GM12878 (cell line): ENCODE results near the gene HS3ST5. TPM values are rescaled to one million over a fixed set of nuclear protein-coding genes. Genes with fewer than 3 reads are reported as not detected.

ENCODE experiments used
- ATAC-seq: fragments of 200-7000 bp; cut with Tn5 transposase; 3 replicates; pipeline ENCODE4 v1.9.1; 2020; ENCODE audit warnings: mild to moderate bottlenecking, moderate library complexity
- BruUV-seq: library from RNA; stranded (reverse); fragments of 400-500 nt; replicated peaks from 2 replicates; lab custom pipeline; 2021; lab: Mats Ljungman, UMichigan
- CTCF ChIA-PET: fragments of 300-600 bp; sonication (Branson Sonifier 250); formaldehyde crosslinking; extraction: SDS; loops from one replicate; lab custom pipeline; 2021; ENCODE audit warnings: inconsistent platforms; lab: Yijun Ruan, JAX
- POLR2A ChIA-PET: fragments of 350-600 bp; formaldehyde crosslinking; extraction: SDS; loops from one replicate; lab custom pipeline; 2021; ENCODE audit warnings: inconsistent platforms; lab: Charles Lee
- RAD21 ChIA-PET: fragments of 300-600 bp; sonication (Branson Sonifier 250); formaldehyde crosslinking; loops from one replicate; lab custom pipeline; 2023; ENCODE audit warnings: antibody characterized with exemption; ENCODE audit not compliant: unreplicated experiment; lab: Charles Lee
- SMC1A ChIA-PET: fragments of 300-600 bp; sonication (Branson Sonifier 250); formaldehyde crosslinking; loops from one replicate; lab custom pipeline; 2023; ENCODE audit not compliant: unreplicated experiment, uncharacterized antibody; lab: Charles Lee
- DNase-seq: peaks from one replicate; pipeline ENCODE4 v3.0.0-alpha.2; 2011; ENCODE audit warnings: low read depth, low spot score
- FAIRE-seq: peaks from 3 replicates; lab custom pipeline; 2011; peaks lifted over from hg19 to GRCh38; lab: Jason Lieb, UNC
- H2AFZ ChIP-seq: 2 replicates; pipeline ENCODE4 v1.6.0; 2011; ENCODE audit warnings: low read depth, low read length, control low read depth; ENCODE audit not compliant: control insufficient read depth
- H3K27ac ChIP-seq: 2 replicates; pipeline ENCODE4 v1.5.1; 2011; ENCODE audit warnings: control low read depth; ENCODE audit not compliant: control insufficient read depth, insufficient read depth
- H3K27me3 ChIP-seq, 2 experiments: replicated peaks in 1 of 2; 2 replicates each; pipeline versions ENCODE4 v1.6.0 to v1.6.1; 2011; ENCODE audit warnings: low read length in 1 of 2; ENCODE audit not compliant: control insufficient read depth in 2 of 2, insufficient read depth in 2 of 2
- H3K36me3 ChIP-seq, 2 experiments: 2 replicates each; pipeline ENCODE4 v1.5.1; 2011; ENCODE audit warnings: low read length in 1 of 2; ENCODE audit not compliant: control insufficient read depth in 2 of 2, insufficient read depth in 2 of 2
- H3K4me1 ChIP-seq: 2 replicates; pipeline ENCODE4 v1.6.1; 2011; ENCODE audit warnings: mild to moderate bottlenecking, low read length, moderate library complexity, mixed read lengths; ENCODE audit not compliant: control insufficient read depth, insufficient read depth
- H3K4me2 ChIP-seq: 2 replicates; pipeline ENCODE4 v1.6.0; 2011; ENCODE audit warnings: control low read depth; ENCODE audit not compliant: control insufficient read depth, insufficient read depth
- H3K4me3 ChIP-seq: fragments of 200-600 bp; sonication (generic); 2 replicates; pipeline ENCODE4 v1.5.1; 2016
- H3K79me2 ChIP-seq: 2 replicates; pipeline ENCODE4 v1.6.0; 2011; ENCODE audit warnings: low read length; ENCODE audit not compliant: control insufficient read depth, insufficient read depth
- H3K9ac ChIP-seq: 2 replicates; pipeline ENCODE4 v1.8.0; 2011; ENCODE audit warnings: low read length, control low read depth, mixed read lengths; ENCODE audit not compliant: control insufficient read depth, insufficient read depth
- H3K9me3 ChIP-seq: replicated peaks from 3 replicates; pipeline ENCODE4 v1.5.1; 2011; ENCODE audit warnings: mild to moderate bottlenecking, low read length; ENCODE audit not compliant: control insufficient read depth, insufficient read depth
- H4K20me1 ChIP-seq: 2 replicates; pipeline ENCODE4 v1.6.0; 2011; ENCODE audit not compliant: control insufficient read depth, insufficient read depth
- CBX5 ChIP-seq: sonication (generic); IDR thresholded peaks from 2 replicates; pipeline ENCODE4 v1.6.1; 2016; ENCODE audit warnings: low read depth, moderate library complexity, mild to moderate bottlenecking, inconsistent platforms
- TARDBP ChIP-seq: IDR thresholded peaks from 2 replicates; pipeline ENCODE4 v1.6.1; 2016; ENCODE audit warnings: borderline replicate concordance
- WGBS: methylation state at CpG from one replicate; pipeline ENCODE4 v1.1.6; 2016; ENCODE audit warnings: low lambda C conversion rate; ENCODE audit not compliant: insufficient replicate concordance, insufficient coverage; ENCODE audit errors: missing lambda C conversion rate; 5-methylcytosine and 5-hydroxymethylcytosine counted together
- in situ Hi-C: fragments of 300-500 bp; cut with MboI; formaldehyde crosslinking; loops from 9 replicates; pipeline ENCODE4 v1.14.3; 2018; ENCODE audit warnings: mixed read lengths
- intact Hi-C: fragments of 100-400 bp; cut with micrococcal nuclease; formaldehyde crosslinking; loops from one replicate; pipeline ENCODE4 v1.14.2; 2022; ENCODE audit not compliant: unreplicated experiment
- polyA plus RNA-seq, 11 experiments: library from polyadenylated mRNA; depleted of rRNA in 4 of 11; unstranded in 6 of 11; stranded (reverse) in 5 of 11; fragments of >200 nt; fragmentation: Nextera tagmentation in 4 of 11; fragmentation: Illumina TruSeq in 1 of 11; extraction: Ambion mirVana in 4 of 11; extraction: Trizol in 1 of 11; gene quantifications; 1 replicate in 1 of 11; 2 replicates in 10 of 11; pipeline versions ENCODE4 v1.2.1 to v1.2.3, GENCODE V29; 2011 to 2016; ENCODE audit warnings: inconsistent platforms in 2 of 11, missing spikeins in 2 of 11, low read depth in 1 of 11
- total RNA-seq, 4 experiments: library from RNA; depleted of rRNA in 3 of 4; stranded (reverse); fragments of >200 nt in 3 of 4; fragmentation: Illumina TruSeq in 1 of 4; extraction: Trizol in 1 of 4; gene quantifications; 2 replicates each; pipeline versions ENCODE4 v1.2.1 to v1.2.3, GENCODE V29; 2013 to 2021
- TF ChIP-seq, protein P1 (sequence below): IDR thresholded peaks from 2 replicates; pipeline ENCODE4 v1.6.1; 2011; ENCODE audit warnings: low read depth, low read length, improper control_type of control experiment, borderline replicate concordance
- TF ChIP-seq, protein P2 (sequence below): IDR thresholded peaks from 2 replicates; pipeline ENCODE4 v1.6.1; 2012; ENCODE audit warnings: improper control_type of control experiment, low read depth, low read length; ENCODE audit not compliant: insufficient replicate concordance

Gene HS3ST5
- total and polyA plus RNA-seq, 10 of the 15 experiments (the other 5 are each of a cell fraction or from before 2014, with no cell fraction given), result 0.04 TPM; not detected in 9

DNA sequence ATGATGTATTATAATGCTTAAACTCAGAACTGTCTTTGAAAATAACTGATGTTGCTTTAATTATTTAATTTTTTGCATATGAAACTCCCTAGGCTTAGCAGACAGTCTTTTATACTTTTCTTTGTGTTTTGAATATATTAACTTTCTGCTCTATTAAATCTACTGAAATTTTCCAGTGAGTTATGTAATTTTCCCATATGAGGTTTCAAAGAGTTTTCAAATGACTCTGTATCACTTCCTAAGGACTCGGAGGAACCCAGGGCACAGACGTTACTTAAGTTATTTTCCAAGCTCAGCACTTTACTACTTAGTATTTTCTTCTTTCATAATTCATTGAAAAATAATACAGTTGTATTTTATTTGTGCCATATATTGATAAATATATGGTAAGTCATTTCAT lies 122.6 kb downstream of the HS3ST5 start:
- BruUV-seq, result no TSS peak
- ChIA-PET POLR2A (no interaction called here), SMC1A (interaction anchor here (1.3 kb wide), 1 partner anchor 14 kb away, joined by 4 read pairs; no protein-coding TSS in a partner anchor), RAD21 (no interaction called here), CTCF (interaction anchor here (1.2 kb wide), 1 partner anchor 26 kb away, joined by 3 read pairs; no protein-coding TSS in a partner anchor)
- H3K36me3 ChIP-seq, result no peaks in the 10 kb centered on the region
- intact Hi-C loops, result no loop called here
- no peak overlapping the region for H2AFZ ChIP-seq
- no peak for ATAC-seq
- H3K9me3 ChIP-seq, result no peaks in the 10 kb centered on the region
- in situ Hi-C loops, result no loop called here
- H3K4me1 ChIP-seq, result no peaks in the 10 kb centered on the region
- H3K27me3 ChIP-seq, result no peaks in the 10 kb centered on the region
- 0% methylated on average over 2 of the region's 2 CpGs for WGBS
- no peaks in the 10 kb centered on the region for H4K20me1 ChIP-seq
- no peak overlapping the region for H3K27ac ChIP-seq
- FAIRE-seq, result no peak
- no peak overlapping the region for H3K9ac ChIP-seq
- no peaks in the 10 kb centered on the region for H3K79me2 ChIP-seq
- no peak for DNase-seq
- no peak overlapping the region for H3K4me2 ChIP-seq
- no peak overlapping the region for H3K4me3 ChIP-seq
- TF ChIP-seq TARDBP (no peak), CBX5 (no peak)
- TF ChIP-seq, protein P1, sequence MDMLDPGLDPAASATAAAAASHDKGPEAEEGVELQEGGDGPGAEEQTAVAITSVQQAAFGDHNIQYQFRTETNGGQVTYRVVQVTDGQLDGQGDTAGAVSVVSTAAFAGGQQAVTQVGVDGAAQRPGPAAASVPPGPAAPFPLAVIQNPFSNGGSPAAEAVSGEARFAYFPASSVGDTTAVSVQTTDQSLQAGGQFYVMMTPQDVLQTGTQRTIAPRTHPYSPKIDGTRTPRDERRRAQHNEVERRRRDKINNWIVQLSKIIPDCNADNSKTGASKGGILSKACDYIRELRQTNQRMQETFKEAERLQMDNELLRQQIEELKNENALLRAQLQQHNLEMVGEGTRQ, result no peak
- TF ChIP-seq, protein P2, sequence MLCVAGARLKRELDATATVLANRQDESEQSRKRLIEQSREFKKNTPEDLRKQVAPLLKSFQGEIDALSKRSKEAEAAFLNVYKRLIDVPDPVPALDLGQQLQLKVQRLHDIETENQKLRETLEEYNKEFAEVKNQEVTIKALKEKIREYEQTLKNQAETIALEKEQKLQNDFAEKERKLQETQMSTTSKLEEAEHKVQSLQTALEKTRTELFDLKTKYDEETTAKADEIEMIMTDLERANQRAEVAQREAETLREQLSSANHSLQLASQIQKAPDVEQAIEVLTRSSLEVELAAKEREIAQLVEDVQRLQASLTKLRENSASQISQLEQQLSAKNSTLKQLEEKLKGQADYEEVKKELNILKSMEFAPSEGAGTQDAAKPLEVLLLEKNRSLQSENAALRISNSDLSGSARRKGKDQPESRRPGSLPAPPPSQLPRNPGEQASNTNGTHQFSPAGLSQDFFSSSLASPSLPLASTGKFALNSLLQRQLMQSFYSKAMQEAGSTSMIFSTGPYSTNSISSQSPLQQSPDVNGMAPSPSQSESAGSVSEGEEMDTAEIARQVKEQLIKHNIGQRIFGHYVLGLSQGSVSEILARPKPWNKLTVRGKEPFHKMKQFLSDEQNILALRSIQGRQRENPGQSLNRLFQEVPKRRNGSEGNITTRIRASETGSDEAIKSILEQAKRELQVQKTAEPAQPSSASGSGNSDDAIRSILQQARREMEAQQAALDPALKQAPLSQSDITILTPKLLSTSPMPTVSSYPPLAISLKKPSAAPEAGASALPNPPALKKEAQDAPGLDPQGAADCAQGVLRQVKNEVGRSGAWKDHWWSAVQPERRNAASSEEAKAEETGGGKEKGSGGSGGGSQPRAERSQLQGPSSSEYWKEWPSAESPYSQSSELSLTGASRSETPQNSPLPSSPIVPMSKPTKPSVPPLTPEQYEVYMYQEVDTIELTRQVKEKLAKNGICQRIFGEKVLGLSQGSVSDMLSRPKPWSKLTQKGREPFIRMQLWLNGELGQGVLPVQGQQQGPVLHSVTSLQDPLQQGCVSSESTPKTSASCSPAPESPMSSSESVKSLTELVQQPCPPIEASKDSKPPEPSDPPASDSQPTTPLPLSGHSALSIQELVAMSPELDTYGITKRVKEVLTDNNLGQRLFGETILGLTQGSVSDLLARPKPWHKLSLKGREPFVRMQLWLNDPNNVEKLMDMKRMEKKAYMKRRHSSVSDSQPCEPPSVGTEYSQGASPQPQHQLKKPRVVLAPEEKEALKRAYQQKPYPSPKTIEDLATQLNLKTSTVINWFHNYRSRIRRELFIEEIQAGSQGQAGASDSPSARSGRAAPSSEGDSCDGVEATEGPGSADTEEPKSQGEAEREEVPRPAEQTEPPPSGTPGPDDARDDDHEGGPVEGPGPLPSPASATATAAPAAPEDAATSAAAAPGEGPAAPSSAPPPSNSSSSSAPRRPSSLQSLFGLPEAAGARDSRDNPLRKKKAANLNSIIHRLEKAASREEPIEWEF, result no peak
